ENCODE results near the gene SPR.

Gene SPR

GRCh38 chr2:72887032-72887739 is at the start of gene SPR:
SPR (plus strand) TSS chr2:72887408; CDS start chr2:72887433, 25 bp downstream.
- peak; percentile 26 for DNase-seq (ENCODE audit: low spot score)

GRCh38 chr2:72840066-72840465 is 47.1 kb upstream of the SPR start:
- no peak for DNase-seq (ENCODE audit: low spot score)

GRCh38 chr2:72841462-72842125 is 45.6 kb upstream of the SPR start:
- no peak for DNase-seq (ENCODE audit: low spot score)

GRCh38 chr2:72843301-72843700 is 43.9 kb upstream of the SPR start:
- no peak for DNase-seq (ENCODE audit: low spot score)

GRCh38 chr2:72846171-72847095 is 40.8 kb upstream of the SPR start:
- DNase-seq (ENCODE audit: low spot score): no peak

DNA sequence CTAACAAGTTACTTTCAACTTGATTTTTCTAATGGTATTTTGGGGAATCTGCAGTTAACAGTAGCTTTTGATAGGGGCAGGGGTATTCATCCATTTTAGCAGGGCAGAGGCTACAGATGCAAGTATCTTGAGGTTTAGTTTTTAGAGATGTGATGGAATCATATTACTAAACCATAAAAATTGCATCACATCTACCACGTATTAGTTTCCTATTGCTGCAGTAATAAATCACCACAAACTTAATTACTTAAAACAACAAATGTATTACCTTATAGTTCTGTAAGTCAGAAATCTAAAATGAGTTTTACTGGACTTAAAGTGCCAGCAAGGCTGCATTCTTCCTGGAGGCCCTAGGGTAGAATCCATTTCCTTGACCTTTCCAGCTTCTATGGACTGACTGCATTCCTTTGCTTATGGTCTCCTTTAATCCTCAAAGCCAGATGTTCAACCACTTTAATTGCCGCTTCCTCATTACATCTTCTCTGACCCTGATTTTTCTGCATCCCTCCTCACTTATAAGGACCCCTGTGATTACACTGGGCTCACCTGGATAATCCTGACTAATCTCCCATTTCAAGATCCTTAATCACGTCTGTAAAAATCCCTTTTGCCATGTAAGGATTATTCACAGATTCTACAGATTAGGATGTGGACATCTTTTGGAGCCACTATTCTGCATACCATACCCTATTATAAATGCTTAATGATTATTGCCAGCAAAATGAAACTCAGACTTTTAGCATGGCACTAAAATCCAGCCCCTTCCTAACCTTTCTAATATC is 39.5 kb upstream of the SPR start:
- DNase-seq (ENCODE audit: low spot score): no peak

- DNase-seq (ENCODE audit: low spot score): no peak
Observed at GRCh38 chr2:72848436-72849137, 38.6 kb upstream of the SPR start.

- no peak for DNase-seq (ENCODE audit: low spot score)
Observed at GRCh38 chr2:72849138-72849462, 38.1 kb upstream of the SPR start.

GRCh38 chr2:72851333-72851732 is 35.9 kb upstream of the SPR start:
- DNase-seq (ENCODE audit: low spot score): no peak

GRCh38 chr2:72859831-72860262 is 27.4 kb upstream of the SPR start:
- peak; percentile 70 for DNase-seq (ENCODE audit: low spot score)

- DNase-seq (ENCODE audit: low spot score): peak; percentile 86
Observed at GRCh38 chr2:72862239-72862988, 24.8 kb upstream of the SPR start.

- no peak for DNase-seq (ENCODE audit: low spot score)
Observed at GRCh38 chr2:72863046-72863445, 24.2 kb upstream of the SPR start.

GRCh38 chr2:72864500-72864899 is 22.7 kb upstream of the SPR start:
- DNase-seq (ENCODE audit: low spot score): no peak

DNA sequence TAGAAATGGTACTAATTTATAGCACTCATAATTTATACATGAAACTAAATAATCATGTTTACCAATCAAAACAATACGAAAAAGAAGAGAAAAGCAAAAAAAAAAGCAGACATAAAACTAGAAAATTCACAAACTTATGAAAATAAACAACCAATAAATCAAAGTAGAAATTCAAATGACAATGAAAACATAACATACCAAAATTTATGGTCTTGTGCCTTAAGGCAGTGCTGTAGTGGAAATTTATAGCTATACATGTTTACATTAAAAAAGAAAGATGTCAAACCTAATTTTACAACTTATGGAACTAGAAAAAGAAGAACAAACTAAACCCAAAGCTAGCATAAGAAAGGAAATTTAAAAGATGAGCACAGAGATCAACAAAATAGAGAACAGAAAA is 16.1 kb upstream of the SPR start:
- DNase-seq (ENCODE audit: low spot score): no peak

DNA sequence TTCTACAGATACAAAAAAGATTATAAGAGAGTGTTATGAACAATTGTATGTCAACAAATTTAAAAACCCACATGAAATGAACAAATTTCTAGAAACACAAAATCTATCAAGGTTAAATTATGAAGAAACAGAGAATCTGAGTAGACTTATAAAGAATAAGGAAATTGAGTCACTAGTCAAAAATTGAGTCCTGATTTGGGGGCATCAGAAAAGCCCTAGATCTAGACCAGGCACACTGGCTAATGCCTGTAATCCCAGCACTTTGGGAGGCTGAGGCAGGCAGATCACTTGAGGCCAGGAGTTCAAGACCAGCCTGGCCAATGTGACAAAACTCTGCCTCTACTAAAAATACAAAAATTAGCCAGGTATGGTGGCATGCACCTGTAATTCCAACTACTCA is 15.3 kb upstream of the SPR start:
- no peak for DNase-seq (ENCODE audit: low spot score)

GRCh38 chr2:72883356-72883962 is 3.7 kb upstream of the SPR start:
- no peak for DNase-seq (ENCODE audit: low spot score)

DNA sequence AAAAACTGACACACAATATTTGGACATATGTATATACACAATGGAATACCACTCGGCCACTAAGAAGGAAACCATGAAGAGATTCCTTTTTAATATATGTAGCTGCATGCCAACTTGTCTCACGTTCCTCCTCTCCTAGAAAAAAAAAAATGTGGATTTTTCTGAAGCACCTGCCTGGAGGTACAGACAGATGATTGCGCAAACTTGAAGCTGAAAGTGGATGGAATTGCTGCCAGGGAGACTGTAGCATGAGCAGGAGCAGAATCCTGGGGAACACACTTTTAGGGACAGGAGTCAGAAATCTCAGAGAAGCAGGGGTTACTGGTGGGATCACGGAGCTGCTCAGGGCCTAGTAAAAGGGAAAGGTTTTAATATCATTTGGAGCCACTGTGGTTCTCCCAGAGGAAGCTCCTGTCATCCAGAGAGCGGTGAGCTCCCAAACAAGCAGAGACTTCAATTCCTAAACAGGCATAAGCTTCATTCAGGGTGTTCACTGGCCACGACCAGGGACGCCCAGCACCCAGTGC is 640 bp upstream of the SPR start:
- DNase-seq (ENCODE audit: low spot score): no peak

- peak; percentile 46 for DNase-seq (ENCODE audit: low spot score)
Observed at GRCh38 chr2:72887740-72888437, 681 bp downstream of the SPR start.
